CD4-positive, alpha-beta T cell treated with Interferon alpha-2 for 1 hour (primary cell): ENCODE data around the gene BGN.

Experiments used
- DNase-seq, 2 donors: peaks; one replicate each; pipeline ENCODE4 v3.0.0-alpha.2; 2020 to 2022

BGN gene

GRCh38 chrX:153486171-153486570 lies 8.6 kb upstream of the BGN start:
- no peak for DNase-seq

GRCh38 chrX:153487590-153488071 lies 7.1 kb upstream of the BGN start:
- DNase-seq, result no peak

GRCh38 chrX:153488231-153488914 lies 6.4 kb upstream of the BGN start:
- no peak for DNase-seq

GRCh38 chrX:153490217-153490930 lies 4.4 kb upstream of the BGN start:
- no peak for DNase-seq

- DNase-seq, result no peak
These were observed 3.3 kb upstream of the BGN start for GRCh38 chrX:153491351-153491914.

- DNase-seq, result no peak
These were observed 2.9 kb upstream of the BGN start for GRCh38 chrX:153491918-153492317.

GRCh38 chrX:153492543-153492942 lies 2.2 kb upstream of the BGN start:
- no peak for DNase-seq

GRCh38 chrX:153493085-153493484 lies 1.7 kb upstream of the BGN start:
- DNase-seq, result no peak

GRCh38 chrX:153494061-153494460 lies 719 bp upstream of the BGN start:
- DNase-seq, result no peak

- DNase-seq, result no peak
These were observed 577 bp downstream of the BGN start for GRCh38 chrX:153495362-153495751.

GRCh38 chrX:153495903-153496589 lies 1.3 kb downstream of the BGN start:
- DNase-seq, result no peak

GRCh38 chrX:153496590-153496959 lies 1.8 kb downstream of the BGN start:
- no peak for DNase-seq

- DNase-seq, result no peak
These were observed 3.7 kb downstream of the BGN start for GRCh38 chrX:153498453-153498852.

- no peak for DNase-seq
These were observed 4.6 kb downstream of the BGN start for GRCh38 chrX:153499341-153499740.

- DNase-seq, result no peak
These were observed 5.1 kb downstream of the BGN start for GRCh38 chrX:153499876-153500275.

- DNase-seq, result no peak
These were observed 6.0 kb downstream of the BGN start for GRCh38 chrX:153500676-153501280.

GRCh38 chrX:153501530-153501929 lies 6.8 kb downstream of the BGN start:
- no peak for DNase-seq

- no peak for DNase-seq
These were observed 7.4 kb downstream of the BGN start for GRCh38 chrX:153502131-153502530.

- no peak for DNase-seq
These were observed 8.0 kb downstream of the BGN start for GRCh38 chrX:153502796-153503195.

GRCh38 chrX:153504445-153505016 lies 9.8 kb downstream of the BGN start:
- no peak for DNase-seq

GRCh38 chrX:153505361-153505760 lies 10.6 kb downstream of the BGN start:
- no peak for DNase-seq

- peak; percentile 76 to 84 for DNase-seq
These were observed 12.9 kb downstream of the BGN start for GRCh38 chrX:153507484-153508178.
